NCI-H2107 (cell line): ENCODE data around the gene BCHE.
A peak's percentile ranks its signal among the peaks of the same experiment; 100 is the strongest.

Source experiments
- DNase-seq: peaks from one replicate; lab custom pipeline; 2025; lab: John Stamatoyannopoulos, UW

The BCHE gene

DNA sequence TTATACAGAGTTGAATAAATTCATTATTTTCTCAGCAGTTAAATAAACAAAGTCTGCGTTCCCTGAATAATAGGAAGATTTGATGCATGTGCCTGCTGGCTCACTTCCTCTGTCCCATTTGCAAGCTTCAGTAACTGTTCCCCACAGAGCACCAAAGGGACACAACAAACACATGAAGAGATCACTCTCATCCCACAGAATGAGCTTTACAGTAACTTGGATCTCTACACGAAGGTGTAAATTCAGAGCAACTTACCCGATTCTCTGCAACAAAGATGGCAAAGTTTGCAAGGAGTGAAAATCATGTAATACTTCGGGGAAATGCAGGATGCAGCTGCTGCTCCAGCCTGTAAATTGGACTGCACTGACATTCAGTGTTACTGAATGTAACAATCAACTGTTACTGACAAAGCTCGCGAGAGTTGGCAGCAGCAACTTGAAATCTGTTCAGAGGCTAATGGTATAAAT, at the start of gene BCHE:
Gene BCHE, minus strand, starts transcription at position 366 of the 468 bp plus-strand sequence. CDS start 6,390 bp downstream, outside the sequence.
- DNase-seq: no peak

DNA sequence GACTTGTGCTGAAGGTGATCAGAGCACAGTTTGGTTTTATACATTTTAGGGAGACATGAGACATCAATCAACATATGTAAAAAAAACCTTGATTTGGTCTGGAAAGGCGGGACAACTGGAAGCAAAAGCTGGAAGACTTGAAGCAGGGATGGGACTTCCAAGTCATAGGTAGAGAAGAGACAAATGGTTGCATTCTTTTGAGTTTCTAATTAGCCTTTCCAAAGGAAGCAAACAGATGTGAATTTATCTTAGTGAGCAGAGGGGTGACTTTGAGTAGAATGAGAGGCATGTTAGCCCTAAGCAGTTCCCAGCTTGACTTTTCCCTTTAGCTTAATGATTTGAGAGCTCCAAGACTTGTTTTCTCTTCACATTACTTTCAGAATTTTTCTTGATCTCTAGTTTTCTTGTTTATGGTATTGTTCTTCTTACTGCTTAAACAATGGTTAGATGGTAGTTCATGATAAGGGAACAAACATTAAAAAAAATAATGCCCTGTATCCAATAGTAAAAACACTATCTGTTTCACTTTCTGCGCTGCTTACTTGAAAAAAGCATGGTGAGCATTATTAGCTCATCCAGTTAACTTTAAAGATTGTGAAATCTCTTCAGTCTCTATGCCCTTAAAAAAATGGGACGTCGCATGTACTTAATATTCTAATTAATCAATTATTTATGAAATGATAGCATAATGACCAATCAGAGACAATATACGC, 48.5 kb upstream of the BCHE start:
- no peak for DNase-seq

DNA sequence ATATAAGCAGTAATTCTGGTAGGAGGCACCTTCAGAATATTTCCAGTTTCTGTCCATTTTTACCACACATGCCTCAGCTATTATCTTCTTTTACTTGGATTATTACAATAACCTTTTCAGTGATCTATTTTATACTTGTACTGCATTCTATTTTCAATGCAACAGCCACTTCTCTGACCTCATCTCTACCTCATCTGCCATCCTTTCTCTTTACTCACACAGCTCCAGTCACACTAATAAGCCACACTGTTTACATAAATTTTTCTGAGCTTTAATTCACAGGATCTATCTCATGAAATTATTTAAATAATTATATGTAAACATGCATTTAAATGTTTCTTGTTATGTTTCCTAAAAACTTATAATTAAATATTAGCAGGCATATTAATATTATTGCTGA, 47.3 kb upstream of the BCHE start:
- DNase-seq: no peak

DNA sequence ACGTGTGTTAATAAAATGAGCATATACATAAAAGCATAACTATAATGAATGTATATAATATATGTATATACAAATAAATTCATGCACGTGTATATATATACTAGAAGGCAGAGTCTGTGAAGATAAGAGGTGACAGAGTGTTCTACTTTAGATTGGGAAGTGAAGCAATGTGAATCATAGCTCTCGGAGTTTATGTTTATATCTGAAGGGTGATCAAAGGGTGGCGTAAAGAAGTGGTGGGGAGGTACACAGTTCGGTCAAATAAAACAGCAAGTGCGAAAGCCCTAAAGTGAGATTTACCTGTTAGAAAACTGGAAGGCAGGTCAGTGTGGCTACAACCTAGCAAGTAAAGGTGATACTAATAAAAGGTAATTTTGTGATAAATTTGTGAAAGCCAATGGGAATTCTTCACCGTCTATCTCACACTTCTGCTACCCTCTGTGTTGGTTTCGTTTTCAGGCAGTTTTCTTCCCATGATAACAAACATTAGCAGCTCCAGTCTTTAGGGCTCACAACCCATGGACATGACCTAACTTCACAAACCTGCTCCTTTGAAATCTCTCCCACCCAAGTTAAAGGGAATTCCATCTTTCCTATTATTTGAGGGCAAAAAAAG, 46.7 kb upstream of the BCHE start:
- no peak for DNase-seq

DNA sequence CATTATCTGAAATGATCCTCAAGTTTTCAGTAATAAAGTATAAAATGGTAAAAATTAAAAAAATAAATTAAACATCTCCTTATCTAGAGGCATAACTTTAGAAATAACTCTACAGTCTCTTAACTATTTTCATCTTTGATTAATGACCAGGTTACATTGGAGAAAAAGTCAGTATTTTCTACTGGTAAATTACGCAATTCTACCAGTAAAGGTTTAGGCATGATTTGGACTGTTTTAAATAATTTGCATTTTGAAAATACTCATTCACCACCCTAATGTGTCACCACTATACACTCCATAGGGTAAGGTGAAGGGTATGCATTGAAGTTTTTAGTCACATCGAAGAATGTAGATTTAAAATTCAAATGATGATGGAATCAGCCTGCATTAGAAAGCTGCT, 45.9 kb upstream of the BCHE start:
- no peak for DNase-seq

DNA sequence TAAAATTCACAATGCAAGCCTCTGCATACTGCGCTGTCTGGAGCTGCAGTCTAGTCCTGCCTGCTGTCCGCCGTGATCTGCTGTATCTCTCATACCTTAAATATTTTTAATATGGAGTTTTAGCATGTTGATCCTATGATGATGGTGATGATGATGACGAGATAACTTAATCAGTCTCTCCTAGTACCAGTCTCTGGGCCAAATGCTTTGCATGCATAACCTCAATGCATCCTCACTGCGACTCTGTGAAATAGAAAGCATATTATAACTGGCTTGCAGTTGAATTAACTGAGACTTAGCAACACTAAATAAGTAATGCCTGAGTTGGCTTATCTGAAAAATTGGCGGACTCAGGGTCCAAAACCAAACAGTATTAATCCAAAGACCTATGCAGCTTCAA, 38.4 kb upstream of the BCHE start:
- DNase-seq: no peak

DNA sequence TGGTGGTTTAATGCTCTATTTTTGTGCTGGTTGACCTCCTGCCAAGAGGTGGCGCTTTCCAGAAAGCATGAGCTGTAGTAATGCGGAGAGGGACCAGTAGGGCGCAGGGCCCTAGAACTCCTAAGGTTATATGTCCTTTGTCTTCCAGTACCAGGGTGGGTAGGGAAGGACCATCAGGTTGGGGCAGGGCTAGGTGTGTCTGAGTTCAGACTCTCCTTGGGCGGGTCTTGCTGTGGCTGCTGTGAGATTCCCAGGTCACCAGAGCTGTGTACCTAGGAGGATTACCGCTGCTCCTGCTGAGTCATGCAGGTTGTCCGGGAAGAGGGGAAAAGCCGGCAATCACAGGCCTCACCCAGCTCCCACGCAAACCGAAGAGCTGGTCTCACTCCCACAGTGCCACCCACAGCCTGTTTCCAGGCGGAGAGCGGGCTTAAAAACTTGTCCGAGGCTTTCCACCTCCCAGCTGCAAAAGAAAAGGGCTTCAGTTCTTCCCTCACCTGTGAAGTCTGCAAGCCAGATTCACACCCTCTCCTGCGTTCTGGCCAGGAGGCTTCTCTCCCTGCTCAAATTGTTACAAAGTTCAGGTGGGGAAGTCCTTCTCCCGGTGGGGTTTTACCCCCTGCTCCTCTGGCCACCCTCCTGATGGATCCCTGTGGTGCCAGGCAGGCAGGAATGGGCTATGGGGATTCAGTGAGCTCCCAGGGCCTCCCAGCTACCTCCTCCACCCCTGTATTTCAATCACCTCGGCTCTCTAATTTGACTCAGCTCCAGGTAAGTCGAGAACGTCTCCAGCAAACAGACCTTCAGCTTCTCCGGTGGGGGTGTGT, 37.7 kb upstream of the BCHE start:
- DNase-seq: no peak

DNA sequence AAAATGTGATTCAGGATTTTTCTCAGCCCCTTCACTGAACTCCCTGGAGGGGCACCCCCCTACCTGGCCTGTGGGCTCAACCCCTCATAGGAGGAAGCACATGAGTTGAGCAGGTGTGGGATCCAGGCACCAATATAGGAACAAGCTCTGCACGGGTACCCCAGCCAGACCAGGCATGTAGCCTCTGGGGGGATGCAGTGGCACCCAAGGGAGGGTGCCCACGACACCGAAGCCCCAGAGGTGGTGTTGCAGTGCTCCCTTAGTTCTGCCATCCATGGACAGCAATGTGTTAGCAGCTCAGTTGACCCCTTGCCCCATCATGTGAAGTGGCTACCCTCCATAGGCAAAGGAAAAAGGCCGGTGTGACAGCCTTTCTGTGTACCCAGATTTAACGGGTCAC, 30.9 kb upstream of the BCHE start:
- DNase-seq: no peak

DNA sequence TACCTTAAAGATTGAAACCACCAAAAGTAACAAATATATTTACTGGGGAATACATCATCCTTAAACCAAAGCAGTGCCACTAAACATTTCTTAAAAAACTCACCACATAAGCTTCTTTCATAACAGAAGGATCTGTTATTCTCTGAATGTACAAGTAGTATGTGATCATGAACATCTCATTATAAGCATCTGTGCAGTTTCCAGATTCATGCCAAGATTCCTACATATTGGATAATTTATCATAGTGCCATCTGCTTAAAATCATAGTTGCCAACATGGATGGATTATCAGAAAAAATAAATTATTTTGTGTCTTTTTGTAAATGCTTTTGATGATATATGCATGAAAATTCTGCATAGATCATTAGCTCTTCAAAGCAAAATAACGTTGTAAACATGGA, 21.8 kb upstream of the BCHE start:
- DNase-seq: no peak

DNA sequence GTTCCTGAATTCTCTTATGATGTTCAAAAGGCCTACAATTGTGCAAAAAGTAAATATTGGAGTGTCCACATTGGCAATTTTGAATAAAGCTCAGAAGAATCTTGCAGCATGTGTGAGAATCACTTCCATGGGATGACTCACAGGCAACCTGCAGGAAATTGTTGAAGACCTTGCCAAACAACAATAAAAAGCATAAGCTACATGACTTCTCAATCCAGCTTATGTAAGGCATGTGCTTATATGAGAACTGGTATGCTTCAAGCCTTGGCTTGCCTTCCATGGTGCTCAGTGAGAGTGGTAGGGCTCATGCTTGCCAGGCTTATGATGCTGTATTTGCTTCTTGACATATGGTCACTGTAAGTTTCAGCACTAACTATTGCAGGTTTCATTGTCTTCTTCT, 18.4 kb upstream of the BCHE start:
- no peak for DNase-seq

DNA sequence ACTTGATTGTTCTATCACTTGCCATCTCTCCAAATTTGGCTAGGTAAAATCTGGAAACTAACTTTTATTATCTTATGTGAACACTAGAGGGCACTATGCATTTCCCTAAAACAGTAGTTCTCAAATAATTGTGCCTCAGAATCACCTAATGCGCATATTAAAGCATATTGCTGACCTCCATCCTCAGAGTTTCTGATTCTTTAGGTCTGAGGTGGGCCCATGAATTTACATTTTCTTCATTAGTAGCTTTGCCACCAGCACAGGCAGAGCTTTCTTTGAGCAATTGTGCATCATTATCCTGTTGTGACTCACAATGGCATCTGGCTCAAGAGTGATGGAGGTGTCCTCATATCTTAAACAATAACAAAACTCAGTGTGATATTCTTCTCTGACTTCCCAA, 17.5 kb upstream of the BCHE start:
- DNase-seq: no peak

DNA sequence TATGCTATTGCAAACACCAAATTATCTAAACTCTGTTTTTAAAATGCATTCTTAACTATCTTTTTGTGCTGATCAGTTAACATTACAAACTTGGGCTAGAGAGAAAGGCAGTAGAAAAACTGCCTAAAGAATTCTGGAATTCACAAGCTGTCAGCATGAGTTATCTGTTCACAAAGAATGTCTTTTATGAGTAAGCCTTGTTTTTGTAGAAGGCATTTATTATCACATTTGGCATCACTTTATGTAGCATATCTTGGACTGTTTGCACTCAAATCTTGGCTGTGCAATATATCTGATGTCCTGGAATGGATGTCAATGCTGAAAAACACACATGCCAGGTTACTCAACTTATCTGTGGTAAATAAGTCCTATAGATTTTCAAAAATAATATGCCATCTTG, 15.5 kb upstream of the BCHE start:
- DNase-seq: no peak

DNA sequence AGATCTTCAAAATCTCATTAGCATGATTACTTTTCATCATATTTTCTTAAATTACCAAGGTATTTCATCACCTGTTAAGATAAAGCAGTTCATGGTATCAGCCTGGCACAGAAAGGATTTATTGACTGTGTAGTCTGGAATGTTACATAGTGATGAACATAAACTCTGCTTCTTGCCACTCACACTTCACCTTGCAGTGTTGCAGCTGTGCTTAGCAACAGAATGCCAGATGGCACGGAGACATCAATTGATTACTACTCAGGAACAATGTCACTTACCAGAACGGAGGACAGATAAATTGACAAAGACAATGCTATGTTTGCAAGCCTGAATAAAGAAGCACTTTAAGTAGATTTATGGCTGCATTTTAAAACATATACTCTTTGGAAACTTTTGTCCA, 15.0 kb upstream of the BCHE start:
- no peak for DNase-seq

DNA sequence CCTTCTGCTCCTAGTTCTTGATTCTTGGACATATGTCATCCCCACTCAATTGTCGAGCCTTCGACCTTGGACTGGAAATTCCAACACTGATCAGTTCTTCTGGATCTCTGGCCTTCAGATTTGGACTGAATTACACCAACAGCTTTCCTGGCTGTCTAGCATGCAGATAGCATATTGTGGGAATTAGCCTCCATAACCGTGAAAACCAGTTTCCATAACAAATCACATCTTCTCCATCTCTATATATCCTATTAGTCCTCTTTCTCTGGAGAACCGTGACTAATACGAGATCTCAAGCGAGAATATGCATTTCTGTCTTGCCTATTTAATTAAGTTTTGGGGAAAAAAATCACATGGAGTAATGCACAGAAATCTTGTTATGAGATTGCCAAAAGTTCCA, 8.8 kb upstream of the BCHE start:
- no peak for DNase-seq

DNA sequence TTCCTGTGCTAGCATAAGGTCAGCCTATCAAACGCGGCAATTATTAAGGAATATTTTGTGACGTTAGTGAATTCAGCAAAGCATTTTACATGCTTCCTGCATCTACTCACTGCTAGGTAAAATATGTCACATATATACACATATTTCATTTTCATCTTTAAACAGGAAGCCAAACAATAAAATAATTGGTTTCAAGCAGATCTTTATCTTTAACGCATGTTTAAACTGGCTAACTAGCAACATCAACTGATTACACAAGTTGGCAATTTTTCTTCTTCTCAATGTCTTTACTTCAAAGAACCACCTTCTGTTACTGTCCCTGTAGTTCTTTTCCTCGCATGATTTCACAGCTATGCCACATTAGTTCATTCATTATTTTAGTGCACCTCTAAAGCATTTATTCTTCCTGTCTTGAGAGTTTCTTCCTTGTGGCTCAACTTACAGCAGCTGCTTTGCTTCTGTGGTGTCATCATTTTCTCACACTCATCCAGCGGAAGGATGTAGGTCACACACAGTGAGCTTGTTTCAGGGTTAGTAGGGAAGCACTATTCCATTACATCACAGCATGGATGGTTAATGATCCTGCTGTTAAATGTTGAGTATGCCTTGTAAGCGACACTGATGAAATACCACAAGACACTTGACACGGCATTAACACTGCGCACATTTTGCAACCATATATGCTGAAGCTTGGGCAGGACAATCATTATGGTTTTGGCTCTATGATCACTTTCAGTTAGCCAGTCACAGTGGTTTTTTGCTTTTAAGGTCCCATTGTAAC, 2.3 kb upstream of the BCHE start:
- DNase-seq: peak; percentile 13

DNA sequence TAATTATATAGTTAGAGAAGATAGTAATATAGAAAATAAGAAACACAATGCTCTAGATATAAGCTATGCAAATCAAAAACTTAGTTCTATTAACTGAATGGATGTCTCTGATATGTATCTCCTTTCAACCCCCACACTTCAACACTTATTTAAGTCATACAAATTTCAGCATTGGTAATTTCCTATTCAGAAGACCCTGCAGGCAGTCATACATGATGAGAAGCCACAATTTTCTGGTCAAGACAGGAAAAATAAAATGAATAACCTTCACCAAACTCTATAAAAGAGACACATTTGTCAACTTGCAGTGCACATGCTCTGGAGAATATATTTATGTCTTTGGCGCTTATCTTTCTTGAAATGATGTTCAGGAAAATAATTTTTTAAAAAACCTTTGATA, 578 bp upstream of the BCHE start:
- no peak for DNase-seq

DNA sequence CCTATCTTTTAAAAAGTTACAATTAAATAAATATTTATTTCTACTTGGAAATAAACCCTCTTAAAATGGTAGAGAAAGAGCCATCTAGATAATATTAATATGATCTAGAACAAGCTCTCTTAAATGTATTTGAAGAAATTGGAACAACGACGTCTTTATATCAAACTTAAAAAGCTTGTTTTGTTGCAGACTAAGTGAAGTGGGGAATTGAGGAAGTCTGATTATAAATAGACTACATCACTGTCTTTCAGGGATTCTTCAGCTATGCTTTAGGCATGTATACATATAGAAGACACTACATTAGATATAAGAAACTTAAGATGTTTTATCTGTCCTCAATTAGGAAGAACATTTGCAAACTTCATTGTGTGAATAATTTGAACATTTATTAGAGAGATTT, 1.8 kb downstream of the BCHE start:
- DNase-seq: no peak

DNA sequence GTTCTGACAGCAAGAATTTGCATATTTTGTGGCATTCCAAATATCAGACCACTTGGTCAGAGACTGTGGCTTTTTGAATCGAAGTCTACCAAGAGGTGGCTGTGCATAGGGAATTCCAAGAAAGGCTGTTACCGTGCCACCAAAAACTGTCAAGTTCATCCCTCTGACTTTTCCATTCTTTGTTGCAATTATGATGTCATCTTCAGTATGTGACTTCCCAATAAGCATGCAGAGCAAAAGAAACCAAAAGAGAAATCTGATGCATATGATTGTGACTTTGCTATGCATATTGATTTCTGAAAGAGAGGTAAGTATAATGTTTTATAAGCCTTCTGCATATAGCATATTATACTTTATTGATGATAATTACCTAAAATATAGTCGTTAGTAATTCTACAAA, 6.5 kb downstream of the BCHE start:
- no peak for DNase-seq

DNA sequence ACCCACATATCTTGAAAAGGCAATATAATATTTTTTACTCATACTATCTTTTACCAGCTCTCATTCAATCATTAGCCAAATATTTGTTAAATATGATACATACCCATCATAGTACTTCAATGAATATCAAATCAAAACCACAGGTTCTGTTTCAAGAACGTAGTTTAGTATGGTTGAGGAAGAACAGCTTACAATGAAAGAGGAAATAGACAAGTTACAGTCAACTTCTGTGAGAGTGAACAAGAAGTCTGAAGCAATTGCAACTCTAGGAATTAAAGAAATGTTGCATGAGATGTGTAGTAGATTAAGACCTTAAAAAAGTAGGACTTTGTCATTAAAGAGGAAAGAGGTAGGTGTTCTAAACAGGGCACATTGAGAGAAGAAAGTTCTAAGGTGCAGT, 9.3 kb downstream of the BCHE start:
- DNase-seq: no peak

DNA sequence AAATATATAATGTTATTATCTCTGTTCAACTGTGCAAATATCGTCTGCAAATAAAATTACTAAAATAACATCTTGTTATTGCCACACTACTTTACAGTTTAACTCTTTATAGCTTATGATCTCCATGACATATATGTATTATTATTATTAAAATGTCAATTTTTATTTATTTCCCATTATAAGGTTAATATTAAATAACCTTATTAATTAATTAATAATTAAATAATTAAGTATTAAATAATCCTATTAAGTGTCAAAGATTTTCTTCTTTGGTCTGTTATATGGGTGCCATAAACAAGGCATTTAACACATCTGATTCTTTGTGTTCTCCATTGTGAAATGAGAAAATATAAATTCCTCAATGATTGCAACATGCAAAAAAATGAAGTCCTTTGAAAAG, 10.0 kb downstream of the BCHE start:
- DNase-seq: no peak

DNA sequence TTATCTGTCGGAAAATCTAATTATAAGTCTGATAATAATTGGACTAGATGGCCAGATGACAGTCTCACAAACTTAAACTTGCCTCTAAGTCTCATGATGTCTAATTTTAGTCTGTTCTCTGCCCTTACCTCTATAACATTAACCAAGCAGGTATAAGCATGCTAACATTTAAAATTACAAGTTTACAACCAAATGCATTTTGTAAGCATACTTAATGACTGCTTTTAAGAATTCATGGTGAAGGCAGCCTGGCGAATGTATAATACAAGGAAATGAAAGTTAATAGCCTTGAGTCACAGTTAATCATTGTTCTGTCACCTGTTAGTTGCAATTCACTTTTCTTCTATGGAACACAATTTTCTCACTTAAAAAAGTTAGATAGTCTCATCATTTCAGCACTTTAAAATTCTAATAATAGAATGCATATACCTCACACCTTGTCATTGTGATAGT, 16.5 kb downstream of the BCHE start:
- DNase-seq: no peak

DNA sequence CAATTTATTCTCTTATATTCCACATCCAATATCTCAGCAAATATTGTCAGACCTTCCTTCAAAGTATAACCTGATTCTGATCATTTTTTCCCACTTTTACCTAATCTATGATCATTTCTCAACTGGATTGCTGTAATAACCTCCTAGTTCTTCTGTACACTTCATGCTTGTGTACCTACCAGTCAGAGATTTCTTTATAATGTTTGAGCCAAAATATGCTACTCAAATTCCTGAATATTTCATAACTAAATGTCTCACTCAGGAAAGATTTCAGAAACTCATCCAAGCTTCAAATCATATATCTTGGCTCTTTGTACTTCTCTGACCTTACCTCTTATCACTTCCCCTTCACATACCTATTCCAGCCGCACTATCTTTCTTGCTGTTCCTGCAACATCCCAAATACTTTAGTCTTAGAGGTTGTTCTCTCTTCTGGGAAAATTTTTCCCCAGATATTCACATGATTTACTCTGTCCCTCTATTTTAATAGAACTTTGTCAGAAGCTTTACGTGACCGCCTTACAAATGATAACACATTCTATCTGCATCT, 20.0 kb downstream of the BCHE start:
- DNase-seq: no peak
